GM21717 (cell line): ENCODE results near the gene DYNC2LI1.
"Not testable (repeated sequence)": the region's sequence is repeated elsewhere in the genome, so short reads cannot be mapped to it uniquely, and the experiment has no call there.

ENCODE experiments used
- ATAC-seq: cut with Tn5 transposase; IDR thresholded peaks from one replicate; pipeline ENCODE4 v1.9.1; 2021; ENCODE audit warnings: mild to moderate bottlenecking, moderate library complexity; ENCODE audit not compliant: unreplicated experiment

Gene DYNC2LI1

GRCh38 chr2:43773876-43774613, at the start of gene DYNC2LI1:
Gene DYNC2LI1, plus strand, starts transcription at chr2:43774039. Its CDS starts 100 bp downstream, at chr2:43774139.
- peak; percentile 99 for ATAC-seq

GRCh38 chr2:43724728-43725526, 48.9 kb upstream of the DYNC2LI1 start:
- no peak for ATAC-seq

GRCh38 chr2:43725711-43726246, 48.1 kb upstream of the DYNC2LI1 start:
- ATAC-seq: no peak

- ATAC-seq: not testable (repeated sequence)
Observed at GRCh38 chr2:43726961-43727633, 46.7 kb upstream of the DYNC2LI1 start.

- ATAC-seq: no peak
Observed at GRCh38 chr2:43727634-43728014, 46.2 kb upstream of the DYNC2LI1 start.

- no peak for ATAC-seq
Observed at GRCh38 chr2:43729491-43730174, 44.2 kb upstream of the DYNC2LI1 start.

GRCh38 chr2:43731211-43731610, 42.6 kb upstream of the DYNC2LI1 start:
- no peak for ATAC-seq

- ATAC-seq: no peak
Observed at GRCh38 chr2:43736637-43737036, 37.2 kb upstream of the DYNC2LI1 start.

- no peak for ATAC-seq
Observed at GRCh38 chr2:43737097-43737854, 36.6 kb upstream of the DYNC2LI1 start.

- no peak for ATAC-seq
Observed at GRCh38 chr2:43737855-43738254, 36.0 kb upstream of the DYNC2LI1 start.

GRCh38 chr2:43738257-43738656, 35.6 kb upstream of the DYNC2LI1 start:
- no peak for ATAC-seq

GRCh38 chr2:43743706-43744105, 30.1 kb upstream of the DYNC2LI1 start:
- no peak for ATAC-seq

- ATAC-seq: no peak
Observed at GRCh38 chr2:43745457-43745856, 28.4 kb upstream of the DYNC2LI1 start.

GRCh38 chr2:43748333-43748732, 25.5 kb upstream of the DYNC2LI1 start:
- ATAC-seq: no peak

GRCh38 chr2:43749583-43749982, 24.3 kb upstream of the DYNC2LI1 start:
- ATAC-seq: no peak

GRCh38 chr2:43751476-43751990, 22.3 kb upstream of the DYNC2LI1 start:
- ATAC-seq: no peak

GRCh38 chr2:43752302-43752701, 21.5 kb upstream of the DYNC2LI1 start:
- no peak for ATAC-seq

- ATAC-seq: no peak
Observed at GRCh38 chr2:43754180-43754579, 19.7 kb upstream of the DYNC2LI1 start.

GRCh38 chr2:43758739-43759138, 15.1 kb upstream of the DYNC2LI1 start:
- no peak for ATAC-seq

- no peak for ATAC-seq
Observed at GRCh38 chr2:43759195-43759594, 14.6 kb upstream of the DYNC2LI1 start.
